Stimulated activated CD4-positive, alpha-beta T cell treated with anti-CD3 and anti-CD28 coated beads, Interleukin-15, amount 100 ng/mL, for 1 hour (primary cell): Measurements from ENCODE around the gene IL36RN.

Experiments used
- DNase-seq, 2 donors: peaks; one replicate each; pipeline ENCODE4 v3.0.0-alpha.2; 2020; ENCODE audit warnings: low read depth in 1 of 2, low spot score in 1 of 2

The IL36RN gene

GRCh38 chr2:113098041-113098440 is 39.0 kb downstream of the IL36RN start:
- no peak for DNase-seq

GRCh38 chr2:113098532-113098931 is 39.5 kb downstream of the IL36RN start:
- DNase-seq: no peak

GRCh38 chr2:113102133-113102532 is 43.1 kb downstream of the IL36RN start:
- no peak for DNase-seq

- no peak for DNase-seq
These were observed 44.3 kb downstream of the IL36RN start for GRCh38 chr2:113103277-113103676.

GRCh38 chr2:113104054-113104611 is 45.1 kb downstream of the IL36RN start:
- no peak for DNase-seq

- no peak for DNase-seq
These were observed 46.2 kb downstream of the IL36RN start for GRCh38 chr2:113105047-113105785.

- no peak for DNase-seq
These were observed 52.1 kb downstream of the IL36RN start for GRCh38 chr2:113111121-113111520.

GRCh38 chr2:113111823-113112287 is 52.9 kb downstream of the IL36RN start:
- DNase-seq: no peak

- DNase-seq: no peak
These were observed 53.4 kb downstream of the IL36RN start for GRCh38 chr2:113112441-113112840.

- no peak for DNase-seq
These were observed 53.9 kb downstream of the IL36RN start for GRCh38 chr2:113112871-113113270.

GRCh38 chr2:113113807-113114206 is 54.8 kb downstream of the IL36RN start:
- DNase-seq: no peak
